Ramos (cell line): ENCODE results near the gene ZNF75A.
"Not testable (repeated sequence)": the region's sequence is repeated elsewhere in the genome, so short reads cannot be mapped to it uniquely, and the experiment has no call there.

Experiments used
- in situ Hi-C: fragments of 300-500 bp; cut with MboI; formaldehyde crosslinking; loops from one replicate; pipeline ENCODE4 v1.14.3; 2022; ENCODE audit warnings: low sequenced_read_pairs; ENCODE audit not compliant: unreplicated experiment

ZNF75A gene

DNA sequence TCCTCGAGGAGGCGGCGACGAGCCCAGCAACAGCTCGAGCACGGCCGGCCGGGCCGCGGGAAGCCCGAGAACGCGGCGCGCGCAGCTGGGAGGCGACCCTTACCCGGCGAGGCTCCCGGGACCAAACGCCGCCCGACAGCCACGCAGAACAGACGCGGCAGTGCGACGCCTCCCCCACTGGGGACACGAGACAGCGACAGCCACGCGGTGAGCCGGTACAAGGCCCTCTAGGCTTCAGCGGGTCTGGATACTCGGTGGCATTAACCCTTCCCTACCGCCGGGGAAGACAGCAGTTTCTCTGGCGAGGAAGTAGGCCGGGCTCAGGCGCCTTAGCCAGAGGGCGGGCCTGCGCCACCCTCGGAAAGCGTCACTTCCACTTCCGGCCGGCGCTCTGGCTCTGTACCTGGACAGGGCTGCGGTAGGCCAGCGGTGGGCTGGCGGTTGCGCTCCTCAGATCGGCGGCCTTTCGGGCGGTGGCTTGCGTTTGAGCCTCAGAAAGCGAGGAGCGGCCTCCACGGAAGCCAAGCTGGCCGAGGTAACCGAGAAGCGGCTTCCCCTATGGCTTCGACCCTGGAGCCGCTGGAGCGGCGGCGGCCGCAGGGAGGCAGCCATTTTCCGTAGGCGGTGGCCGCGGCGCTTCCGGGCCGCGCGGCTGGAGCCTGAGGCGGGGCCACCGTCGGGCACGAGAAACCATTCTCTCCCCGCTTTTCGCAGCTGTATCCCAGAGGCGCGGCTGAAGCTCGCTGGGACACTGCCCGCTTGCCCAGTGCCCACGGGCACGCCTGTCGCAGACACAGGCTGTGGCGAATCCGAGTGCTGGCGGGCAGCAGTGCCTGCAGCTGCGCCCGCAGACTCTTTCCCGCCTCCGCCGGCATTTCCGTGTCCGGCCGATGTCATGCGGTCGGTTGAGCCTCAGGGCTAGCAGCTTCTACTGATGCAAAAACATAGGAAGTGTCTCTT is at the start of gene ZNF75A, which contains the start of gene TIGD7:
Gene ZNF75A, plus strand, starts transcription at position 389 of the 960 bp plus-strand sequence. CDS start 2,932 bp downstream, outside the sequence.
Gene TIGD7, minus strand, starts transcription at position 322 of the 960 bp plus-strand sequence. CDS start 4,816 bp downstream, outside the sequence.
- in situ Hi-C loops, result no loop called here

DNA sequence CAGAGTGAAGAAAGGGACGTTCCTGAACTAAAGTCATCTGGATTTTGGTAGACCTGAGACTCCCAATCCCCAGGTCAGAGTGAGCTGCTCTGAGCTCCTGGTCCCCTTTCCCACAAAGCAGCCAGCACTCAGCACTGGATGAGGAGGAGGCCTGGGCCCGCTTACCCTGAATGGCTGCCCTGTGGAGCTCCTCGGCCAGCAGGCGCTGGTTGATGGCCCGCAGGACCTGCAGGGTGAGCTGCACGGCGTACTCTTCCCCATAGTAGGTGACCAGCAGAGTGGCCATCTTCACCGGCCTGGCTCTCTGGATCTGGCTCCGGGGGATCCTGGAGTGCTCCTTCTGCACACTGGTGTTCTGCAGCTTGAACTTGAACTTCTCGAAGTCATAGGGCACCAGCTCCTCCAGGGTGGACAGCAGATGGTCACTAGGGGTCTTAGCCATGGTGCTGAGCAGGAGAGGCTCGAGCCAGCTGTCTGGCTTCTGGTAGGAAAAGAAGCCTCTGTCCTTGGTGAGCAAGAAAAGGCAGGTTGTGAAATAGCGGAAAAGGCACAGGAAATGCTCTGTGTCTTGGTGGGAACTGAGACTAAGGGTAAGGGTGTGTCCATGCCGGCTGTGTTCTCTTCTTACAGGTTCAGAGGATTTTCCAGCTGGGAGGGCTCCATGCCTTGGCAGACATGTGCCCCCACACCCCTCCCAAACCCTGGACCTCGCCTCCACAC is 49.0 kb upstream of the ZNF75A start, which contains the start of gene MEFV:
Gene MEFV, minus strand, starts transcription at position 488 of the 720 bp plus-strand sequence. Its CDS starts 46 bp downstream, at position 442.
- in situ Hi-C loops, result no loop called here

GRCh38 chr16:3256866-3257465 is 48.3 kb upstream of the ZNF75A start:
- in situ Hi-C loops, result no loop called here

- in situ Hi-C loops, result no loop called here
Measured at GRCh38 chr16:3259836-3260235, 45.5 kb upstream of the ZNF75A start.

- in situ Hi-C loops, result no loop called here
Measured at GRCh38 chr16:3262517-3262916, 42.8 kb upstream of the ZNF75A start.

- in situ Hi-C loops, result no loop called here
Measured at GRCh38 chr16:3264137-3265036, 40.9 kb upstream of the ZNF75A start.

DNA sequence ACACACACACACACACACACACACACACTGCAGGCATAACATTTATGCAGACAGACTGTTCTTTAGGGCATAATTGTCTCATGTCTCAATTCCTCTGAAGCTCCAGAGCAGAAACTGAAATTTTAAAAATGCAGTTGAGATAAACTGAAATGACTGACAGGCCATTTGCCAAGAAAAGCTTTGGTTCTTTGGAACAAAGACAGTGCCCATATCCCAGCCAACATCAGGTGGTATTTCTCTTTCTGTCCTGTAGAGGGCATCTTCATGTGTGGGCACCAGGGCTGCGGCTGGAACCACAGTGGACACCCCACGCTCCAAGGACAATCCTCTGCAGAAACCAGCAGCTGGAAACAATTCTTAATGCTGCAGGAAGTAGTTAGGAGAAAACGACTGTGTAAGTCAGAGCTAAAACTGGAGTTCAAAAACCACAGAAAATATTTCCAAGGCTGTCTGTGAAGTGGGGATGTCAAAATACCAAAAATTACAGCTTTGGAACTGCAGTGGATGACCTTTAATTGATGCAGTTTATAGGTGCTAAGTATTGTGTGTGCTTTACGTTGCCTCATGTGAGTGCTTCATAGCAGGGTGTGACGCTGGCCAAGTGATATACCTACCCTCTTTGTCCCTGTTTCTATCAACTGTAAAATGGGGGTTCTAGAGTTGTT is 38.3 kb upstream of the ZNF75A start:
- in situ Hi-C loops, result no loop called here

DNA sequence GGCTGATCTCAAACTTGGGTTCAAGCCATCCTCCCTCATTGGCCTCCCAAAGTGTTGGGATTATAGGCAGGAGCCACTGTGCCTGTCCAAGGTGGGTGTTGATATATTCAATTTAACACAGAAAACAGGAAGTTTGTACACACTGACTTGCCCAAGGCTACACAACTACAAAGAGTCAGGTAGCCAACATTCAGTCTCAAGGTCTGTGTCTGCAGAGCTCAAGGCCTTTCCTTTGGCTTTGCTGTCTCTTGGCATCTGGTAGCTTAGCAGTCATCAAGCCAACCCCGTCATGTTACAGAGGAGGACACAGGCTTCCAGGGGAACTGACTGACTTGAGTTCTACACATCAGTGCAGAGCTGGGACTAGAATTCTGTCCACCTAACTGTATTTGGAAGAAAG is 37.0 kb upstream of the ZNF75A start:
- in situ Hi-C loops, result no loop called here

GRCh38 chr16:3270718-3271117 is 34.6 kb upstream of the ZNF75A start:
- in situ Hi-C loops, result not testable (repeated sequence)

GRCh38 chr16:3271281-3271680 is 34.0 kb upstream of the ZNF75A start:
- in situ Hi-C loops, result not testable (repeated sequence)

- in situ Hi-C loops, result no loop called here
Measured at GRCh38 chr16:3274490-3274889, 30.8 kb upstream of the ZNF75A start.

DNA sequence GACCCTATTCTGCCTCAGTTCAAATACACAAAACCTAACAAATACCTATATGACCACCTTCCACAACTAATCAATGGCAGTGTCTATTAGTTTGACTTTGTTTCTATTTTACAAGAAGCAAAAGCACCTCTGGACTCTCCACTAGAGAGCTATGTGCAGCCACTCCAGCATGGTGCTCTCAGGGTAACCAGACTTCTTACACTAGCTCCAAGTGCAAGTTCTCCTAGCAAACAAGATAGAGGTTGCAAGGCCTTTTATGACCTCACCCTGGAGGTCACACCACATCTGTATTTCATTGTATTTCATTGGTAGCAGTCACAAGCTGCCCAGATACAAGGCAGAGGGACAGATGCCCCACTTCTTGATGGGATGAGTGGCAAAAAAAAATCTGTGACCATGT is 30.4 kb upstream of the ZNF75A start:
- in situ Hi-C loops, result no loop called here

DNA sequence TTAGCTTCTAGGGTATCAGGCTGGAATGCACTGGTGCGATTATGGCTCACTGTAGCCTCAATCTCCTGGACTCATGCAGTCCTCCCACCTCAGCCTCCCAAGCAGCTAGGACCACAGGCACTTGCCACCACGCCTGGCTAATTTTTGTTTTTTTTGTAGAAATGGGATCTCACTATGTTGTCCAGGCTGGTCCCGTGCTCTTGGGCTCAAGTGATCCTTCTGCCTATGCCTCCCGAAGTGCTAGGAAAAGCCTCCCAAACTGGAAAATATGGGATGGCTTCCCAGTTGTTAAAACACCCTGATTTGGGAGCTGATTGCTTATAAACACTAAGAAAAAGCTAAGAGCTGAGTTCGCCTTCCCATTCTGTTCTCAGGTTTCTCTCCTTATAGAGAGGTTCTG is 28.6 kb upstream of the ZNF75A start:
- in situ Hi-C loops, result no loop called here

DNA sequence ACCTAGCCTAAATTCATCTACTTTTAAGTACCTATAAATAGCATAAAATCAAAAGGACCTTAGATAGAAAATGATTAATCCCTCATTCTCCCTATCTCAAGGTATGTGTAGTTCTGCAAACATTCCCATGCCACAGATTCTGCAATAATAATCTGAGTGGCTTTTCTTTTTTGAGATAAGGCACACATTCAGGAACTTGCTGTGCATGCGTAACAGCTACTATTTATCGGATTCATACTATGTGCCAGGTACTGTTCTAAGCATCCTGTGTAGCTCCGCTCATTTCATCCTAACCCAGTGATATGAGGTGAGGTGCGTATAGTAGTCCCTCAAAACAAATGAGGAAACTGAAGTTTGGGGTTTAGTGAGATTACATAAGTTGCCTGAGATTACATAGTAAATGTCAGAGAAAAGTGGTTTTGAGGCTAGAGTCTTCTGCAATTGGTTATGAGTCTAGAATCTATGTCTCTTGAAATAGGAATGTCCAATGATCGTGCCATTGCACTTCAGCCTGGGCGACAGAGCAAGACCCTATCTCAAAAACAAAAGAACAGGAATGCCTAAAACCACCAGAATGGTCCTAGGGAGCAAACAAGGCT is 24.0 kb upstream of the ZNF75A start:
- in situ Hi-C loops, result no loop called here

GRCh38 chr16:3282103-3282729 is 23.1 kb upstream of the ZNF75A start:
- in situ Hi-C loops, result no loop called here

- in situ Hi-C loops, result no loop called here
Measured at GRCh38 chr16:3282730-3283542, 22.4 kb upstream of the ZNF75A start, which contains the start of gene ZNF263. ZNF263 (plus strand) TSS chr16:3283491; CDS start chr16:3283819, 328 bp downstream.
